HG03045 (cell line): Measurements from ENCODE around the gene IL20RB.

Experiments
- ATAC-seq: cut with Tn5 transposase; IDR thresholded peaks from one replicate; pipeline ENCODE4 v1.9.1; 2021; ENCODE audit warnings: mild to moderate bottlenecking, moderate library complexity; ENCODE audit not compliant: unreplicated experiment

IL20RB gene

GRCh38 chr3:136957751-136958288 lies at the start of gene IL20RB:
IL20RB (plus strand) TSS chr3:136957983; CDS start chr3:136958114, 131 bp downstream.
- no peak for ATAC-seq

- ATAC-seq: no peak
Measured at GRCh38 chr3:136908297-136908696, 49.5 kb upstream of the IL20RB start.

GRCh38 chr3:136909187-136909586 lies 48.6 kb upstream of the IL20RB start:
- ATAC-seq: no peak

DNA sequence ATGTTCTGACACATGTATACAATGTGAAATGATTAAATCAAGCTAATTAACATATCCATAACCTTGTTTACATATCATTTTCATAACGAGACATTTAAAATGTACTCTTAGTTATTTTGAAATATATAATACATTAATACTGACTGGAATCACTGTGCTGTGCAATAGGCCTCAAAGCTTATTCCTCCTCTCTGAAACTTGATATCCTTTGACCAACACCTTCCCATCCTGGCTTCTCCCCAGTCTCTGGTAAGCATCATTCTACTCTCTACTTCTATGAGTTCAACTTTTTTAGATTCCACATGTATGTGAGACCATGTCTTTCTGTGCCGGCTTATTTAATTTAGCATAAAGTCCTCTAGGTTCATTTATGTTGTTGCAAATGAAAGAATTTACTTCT lies 47.1 kb upstream of the IL20RB start:
- no peak for ATAC-seq

DNA sequence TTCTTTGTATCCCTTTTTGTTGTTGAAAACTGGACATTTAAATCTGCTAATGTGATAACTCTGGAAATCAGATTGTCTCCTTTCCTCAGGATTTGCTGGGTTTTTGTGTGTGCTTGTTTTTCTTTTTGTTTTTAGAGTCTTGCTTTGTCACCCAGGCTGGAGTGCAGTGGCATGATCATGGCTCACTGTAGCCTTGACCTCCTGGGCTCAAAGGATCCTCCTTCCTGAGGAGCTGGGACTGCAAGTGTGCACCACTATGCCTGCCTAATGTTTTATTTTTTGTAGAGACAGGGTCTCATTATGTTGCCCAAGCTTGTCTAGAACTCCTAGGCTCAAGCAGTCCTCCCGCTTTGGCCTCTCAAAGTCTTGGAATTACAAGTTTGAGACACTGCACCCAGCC lies 44.6 kb upstream of the IL20RB start:
- no peak for ATAC-seq

GRCh38 chr3:136914739-136915138 lies 43.0 kb upstream of the IL20RB start:
- no peak for ATAC-seq

DNA sequence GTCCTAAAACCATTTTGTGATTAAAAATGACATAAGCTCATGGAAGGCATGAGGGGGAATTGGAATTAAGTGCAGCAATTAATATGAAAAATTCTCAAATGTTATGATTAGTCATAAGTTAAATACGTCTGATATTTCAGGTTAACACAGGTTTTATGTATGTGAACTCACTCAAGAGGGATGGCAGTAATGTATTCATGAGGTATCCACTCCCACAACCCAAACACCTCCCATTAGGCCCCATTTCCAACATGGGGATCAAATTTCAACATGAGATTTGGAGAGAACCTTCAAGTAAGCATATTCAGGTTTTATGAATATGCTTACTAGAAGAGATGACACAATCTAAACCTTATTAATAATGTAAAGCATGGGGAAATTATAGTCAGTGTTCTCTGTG lies 41.6 kb upstream of the IL20RB start:
- no peak for ATAC-seq

- ATAC-seq: no peak
Measured at GRCh38 chr3:136919799-136920580, 37.8 kb upstream of the IL20RB start.

DNA sequence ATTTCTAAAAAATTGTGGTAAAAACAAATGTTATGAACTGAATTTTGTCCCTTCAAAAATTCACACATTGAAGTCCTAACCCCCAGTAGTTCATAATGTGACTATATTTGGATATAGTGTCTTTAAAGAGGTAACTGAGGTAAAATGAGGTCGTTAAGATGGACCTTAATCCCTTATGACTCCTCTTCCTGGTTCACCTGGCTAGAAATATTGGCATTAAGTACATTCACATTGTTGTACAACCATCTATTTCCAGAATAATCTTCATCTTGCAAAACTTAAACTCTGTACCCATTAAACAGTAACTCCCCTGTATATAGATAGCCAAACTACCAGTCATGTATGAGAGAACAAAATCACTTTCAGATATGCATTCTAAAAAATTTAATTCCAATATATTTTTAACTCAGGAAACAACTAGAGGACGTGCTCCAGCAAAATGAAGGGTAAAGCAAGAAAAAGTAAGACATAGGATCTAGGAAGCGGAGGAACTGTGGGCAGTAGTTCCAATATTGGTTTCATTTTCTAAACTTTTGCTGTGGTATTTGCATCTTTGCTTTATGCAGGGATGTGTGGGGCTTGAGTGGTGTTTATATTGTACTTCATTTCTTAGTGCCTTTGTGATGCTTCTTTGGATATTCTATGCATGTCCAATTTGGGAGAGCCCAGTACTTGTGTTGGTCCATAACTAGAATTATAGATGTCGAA lies 36.7 kb upstream of the IL20RB start:
- no peak for ATAC-seq

GRCh38 chr3:136925425-136926190 lies 32.2 kb upstream of the IL20RB start:
- no peak for ATAC-seq

DNA sequence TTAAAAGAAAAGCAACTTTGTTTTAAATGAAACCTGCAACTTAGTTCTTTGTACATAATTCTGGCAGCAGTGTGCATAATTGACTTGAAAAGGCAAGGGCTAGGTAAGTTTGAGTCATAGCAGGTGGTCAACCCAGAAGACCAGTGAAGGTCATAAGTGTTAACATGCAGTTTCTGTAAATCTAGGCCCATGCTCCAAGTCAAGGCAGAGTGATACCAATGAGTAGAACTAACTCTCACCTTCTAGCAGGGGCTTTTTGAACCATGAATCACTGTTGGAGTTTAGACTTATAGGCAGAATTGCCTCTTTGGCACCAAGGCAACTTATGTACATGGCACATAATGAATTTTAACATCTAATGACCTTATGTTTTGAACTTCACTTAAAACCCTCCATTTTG lies 29.5 kb upstream of the IL20RB start:
- ATAC-seq: no peak

- no peak for ATAC-seq
Measured at GRCh38 chr3:136929977-136930670, 27.7 kb upstream of the IL20RB start.

DNA sequence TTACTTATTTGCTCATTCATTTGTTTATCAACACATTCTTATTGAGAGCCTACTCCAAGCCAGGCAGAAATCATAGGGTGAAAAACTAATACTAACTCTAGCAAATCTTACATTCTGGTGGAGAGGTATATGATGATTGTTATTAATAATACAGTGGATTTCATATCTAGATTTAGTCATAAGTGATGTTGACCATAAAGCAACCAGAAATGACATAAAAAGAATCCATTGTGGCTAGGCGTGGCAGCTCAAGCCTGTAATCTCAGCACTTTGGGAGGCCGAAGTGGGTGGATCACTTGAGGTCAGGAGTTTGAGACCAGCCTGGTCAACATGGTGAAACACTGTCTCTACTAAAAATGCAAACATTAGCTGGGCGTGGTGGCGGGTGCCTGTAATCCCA lies 26.2 kb upstream of the IL20RB start:
- no peak for ATAC-seq

- ATAC-seq: peak; percentile 55
Measured at GRCh38 chr3:136932523-136932922, 25.3 kb upstream of the IL20RB start.

DNA sequence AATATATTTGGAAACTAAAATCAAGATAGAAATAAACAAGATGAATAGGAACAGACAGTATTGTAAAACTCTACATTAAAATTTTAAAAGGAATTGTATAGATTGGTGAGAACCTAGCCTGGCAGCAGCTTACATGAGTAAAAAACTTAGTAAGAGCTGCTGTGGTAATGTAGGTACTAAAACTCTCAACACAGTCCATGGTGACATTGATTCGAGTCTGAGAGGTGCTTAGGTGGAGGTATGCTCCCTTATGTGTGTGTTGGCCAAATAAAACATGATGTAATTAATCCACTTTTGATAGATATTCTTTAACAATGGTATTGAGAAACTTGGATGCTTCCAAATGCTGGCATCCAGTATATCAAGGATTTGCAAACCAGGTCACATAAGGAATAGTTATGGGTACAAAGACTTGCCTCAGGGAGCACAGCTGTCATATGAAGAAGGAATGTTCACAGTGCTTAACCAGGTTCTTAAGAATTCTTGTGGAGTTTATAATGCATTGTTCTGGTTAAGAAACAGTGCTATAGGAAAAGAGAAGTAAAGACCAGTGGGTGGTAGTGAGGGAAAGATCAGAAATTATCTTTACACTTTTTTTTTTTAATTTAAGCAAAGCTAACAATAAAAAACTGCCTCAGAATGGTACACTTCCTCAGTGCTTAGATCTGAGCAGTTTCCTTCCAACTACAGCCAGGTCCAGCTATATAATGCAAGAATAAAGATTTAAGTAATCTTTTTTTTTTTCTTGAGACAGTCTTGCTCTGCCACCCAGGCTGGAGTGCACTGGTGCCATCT lies 24.6 kb upstream of the IL20RB start:
- ATAC-seq: peak; percentile 19

- ATAC-seq: no peak
Measured at GRCh38 chr3:136937175-136937574, 20.6 kb upstream of the IL20RB start.

DNA sequence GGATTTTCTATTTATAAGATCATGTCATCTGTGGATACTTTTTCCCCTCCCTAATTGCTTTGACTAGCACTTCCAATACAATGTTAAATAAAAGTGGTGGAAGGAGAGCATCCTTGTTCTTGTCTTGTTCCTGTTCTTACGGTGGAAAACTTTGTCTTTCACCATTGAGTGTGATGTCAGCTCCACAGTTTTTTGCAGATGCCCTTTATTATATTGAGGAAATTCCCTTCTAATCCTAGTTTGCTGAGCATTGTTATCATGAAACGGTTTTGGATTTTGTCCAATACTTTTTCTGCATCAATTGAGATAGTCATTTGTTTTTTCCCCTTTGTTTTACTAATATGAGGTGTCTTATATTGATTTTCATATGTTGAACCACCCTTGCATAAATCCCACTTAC lies 19.9 kb upstream of the IL20RB start:
- ATAC-seq: no peak

DNA sequence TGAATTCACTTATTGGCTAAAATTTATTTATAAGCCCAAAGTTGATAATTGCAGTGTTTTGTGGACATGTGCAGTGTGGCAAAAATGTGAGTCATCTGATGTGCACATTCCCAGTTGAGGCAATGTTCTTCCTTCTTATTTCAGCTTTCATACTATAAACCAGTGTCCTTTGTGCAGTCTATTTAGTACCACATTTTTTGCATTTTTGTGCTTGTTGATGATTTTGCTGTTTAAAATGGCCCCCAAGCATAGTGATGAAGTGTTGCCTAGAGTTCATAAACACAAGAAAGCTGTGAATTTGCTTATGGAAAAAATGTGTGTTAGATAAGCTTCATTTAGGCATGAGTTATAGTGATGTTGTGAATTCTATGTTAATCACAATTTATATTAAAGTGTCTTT lies 19.4 kb upstream of the IL20RB start:
- ATAC-seq: no peak

GRCh38 chr3:136939489-136939888 lies 18.3 kb upstream of the IL20RB start:
- ATAC-seq: no peak

DNA sequence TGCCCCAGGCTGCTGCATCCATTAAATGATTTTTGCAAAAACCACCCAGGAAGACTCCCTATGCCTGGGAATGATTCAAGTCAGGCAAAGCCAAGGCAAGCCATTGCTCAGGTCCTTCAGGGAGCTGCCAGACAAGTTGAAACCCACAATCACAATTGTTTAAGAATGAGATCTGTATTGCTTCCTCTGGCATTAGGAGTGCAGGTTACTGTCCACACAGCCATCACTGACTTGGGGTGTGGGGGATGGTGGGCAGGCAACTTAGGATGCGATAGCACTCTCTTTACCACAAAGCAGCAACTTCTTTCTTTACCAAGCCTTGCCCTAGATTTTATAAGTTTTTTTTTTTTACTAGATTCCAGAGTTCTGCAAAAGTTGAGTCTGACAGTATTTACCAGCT lies 15.0 kb upstream of the IL20RB start:
- no peak for ATAC-seq
